GM12873 (cell line): ENCODE results near the gene ZBTB42.

Source experiments
- TF ChIP-seq, protein P1 (sequence below): IDR thresholded peaks from 2 replicates; pipeline ENCODE4 v1.5.1; 2012; ENCODE audit warnings: low read depth, mild to moderate bottlenecking, moderate library complexity, low read length, control low read depth; ENCODE audit not compliant: insufficient read depth; ENCODE audit errors: missing control alignments

The ZBTB42 gene

DNA sequence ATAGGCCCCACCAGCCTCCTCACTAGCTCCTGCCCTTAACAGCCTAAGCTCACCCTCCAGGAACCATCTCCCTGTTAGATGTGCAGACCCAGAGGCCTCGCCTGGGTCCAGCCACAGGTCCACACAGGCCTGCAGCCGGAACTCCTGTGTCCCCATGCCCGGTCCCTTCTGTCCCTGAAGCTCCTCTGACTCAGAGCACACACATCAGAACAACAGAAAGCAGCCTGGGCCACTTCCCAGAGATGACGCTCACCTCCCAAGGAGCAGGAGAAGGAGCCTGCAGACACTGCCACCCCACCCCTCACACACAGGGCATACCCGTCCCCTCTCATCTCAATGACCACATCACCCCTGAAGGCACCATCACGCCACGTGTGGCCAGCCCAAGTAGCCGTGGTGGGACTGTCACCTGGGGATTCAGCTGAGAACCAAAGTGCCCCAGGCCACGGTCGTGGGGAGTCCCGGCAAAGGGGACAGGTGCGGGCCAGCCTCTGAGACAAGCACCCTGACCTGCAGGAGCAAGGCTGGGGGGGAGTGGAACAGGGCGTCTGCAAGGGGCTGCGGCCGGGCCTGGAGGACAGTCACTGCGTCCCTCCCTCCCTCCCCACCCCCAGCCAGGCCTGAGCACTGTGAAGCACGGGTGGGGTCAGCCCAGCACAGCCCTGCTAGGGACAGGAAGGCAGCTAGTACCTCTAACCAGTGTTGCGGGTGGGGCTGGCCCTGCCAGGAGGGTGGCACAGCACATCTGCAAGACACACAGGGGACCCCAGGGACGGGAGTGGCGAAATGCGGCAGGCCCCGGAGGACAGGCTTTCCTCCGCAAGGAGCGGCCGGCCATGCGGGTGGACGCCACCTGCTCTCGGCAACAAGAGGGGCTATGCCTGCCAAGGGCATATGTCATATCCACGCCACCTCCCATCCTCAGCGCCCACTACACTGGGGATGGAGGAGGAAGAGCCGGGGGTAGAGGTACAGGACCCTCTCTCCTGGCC lies 10.9 kb upstream of the ZBTB42 start:
- TF ChIP-seq, protein P1, sequence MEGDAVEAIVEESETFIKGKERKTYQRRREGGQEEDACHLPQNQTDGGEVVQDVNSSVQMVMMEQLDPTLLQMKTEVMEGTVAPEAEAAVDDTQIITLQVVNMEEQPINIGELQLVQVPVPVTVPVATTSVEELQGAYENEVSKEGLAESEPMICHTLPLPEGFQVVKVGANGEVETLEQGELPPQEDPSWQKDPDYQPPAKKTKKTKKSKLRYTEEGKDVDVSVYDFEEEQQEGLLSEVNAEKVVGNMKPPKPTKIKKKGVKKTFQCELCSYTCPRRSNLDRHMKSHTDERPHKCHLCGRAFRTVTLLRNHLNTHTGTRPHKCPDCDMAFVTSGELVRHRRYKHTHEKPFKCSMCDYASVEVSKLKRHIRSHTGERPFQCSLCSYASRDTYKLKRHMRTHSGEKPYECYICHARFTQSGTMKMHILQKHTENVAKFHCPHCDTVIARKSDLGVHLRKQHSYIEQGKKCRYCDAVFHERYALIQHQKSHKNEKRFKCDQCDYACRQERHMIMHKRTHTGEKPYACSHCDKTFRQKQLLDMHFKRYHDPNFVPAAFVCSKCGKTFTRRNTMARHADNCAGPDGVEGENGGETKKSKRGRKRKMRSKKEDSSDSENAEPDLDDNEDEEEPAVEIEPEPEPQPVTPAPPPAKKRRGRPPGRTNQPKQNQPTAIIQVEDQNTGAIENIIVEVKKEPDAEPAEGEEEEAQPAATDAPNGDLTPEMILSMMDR = no peak

DNA sequence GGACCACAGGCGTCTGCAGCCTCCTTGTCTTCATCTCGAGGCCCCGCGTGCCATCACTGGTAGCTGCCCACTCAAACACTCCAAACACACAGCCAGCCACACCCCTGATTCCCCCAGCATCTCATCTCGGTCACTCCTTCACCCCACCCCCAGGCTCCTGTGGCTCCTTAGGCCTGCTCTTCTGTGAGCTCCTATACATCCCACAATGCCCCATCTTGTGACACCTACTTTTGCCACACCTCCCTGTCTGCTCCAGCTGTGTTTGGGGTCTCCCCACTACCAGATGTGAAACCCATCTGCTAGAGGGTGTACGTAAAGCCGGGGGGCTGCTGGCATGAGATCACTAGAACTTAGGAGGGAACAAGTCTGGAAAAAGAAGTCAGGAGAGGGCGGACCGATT lies 9.5 kb upstream of the ZBTB42 start:
- TF ChIP-seq, protein P1 = no peak

DNA sequence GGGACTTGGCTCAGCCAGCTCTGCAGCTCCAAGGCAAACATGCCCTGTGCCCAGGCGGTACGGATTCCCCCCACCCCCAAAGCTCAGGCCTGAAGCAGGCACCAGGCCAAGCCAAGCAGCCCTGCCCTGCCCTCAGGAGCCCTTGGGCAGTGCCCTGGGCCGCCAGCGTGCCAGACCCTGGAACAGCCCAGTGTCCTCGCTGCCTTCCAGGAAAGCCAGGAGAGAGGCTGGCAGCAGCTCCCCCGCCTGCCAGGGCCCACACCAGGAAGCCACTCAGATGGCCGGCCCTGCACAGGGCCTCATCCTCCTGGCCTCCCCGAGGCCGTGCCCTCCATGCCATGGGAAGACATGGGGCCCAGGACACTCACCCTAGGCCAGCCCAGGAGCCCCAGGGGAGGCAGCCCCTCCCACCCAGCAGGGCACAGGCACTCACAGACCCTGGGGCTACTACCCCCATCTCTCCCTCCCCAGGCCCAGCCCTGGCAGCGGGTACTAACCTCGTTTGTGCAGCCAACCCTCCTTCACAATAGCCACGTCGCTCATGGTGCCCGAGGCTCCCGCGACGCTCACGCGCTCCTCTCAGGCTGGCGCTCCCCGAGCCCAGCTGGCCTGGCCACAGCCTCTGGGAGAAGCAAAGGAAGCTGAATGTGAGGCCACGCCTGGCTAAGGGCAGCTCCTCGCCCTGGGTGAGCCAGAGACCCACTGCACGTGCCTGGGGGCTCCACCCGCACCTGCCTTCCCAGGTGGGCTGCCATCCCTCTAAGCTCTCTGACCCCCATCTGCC lies 8.6 kb upstream of the ZBTB42 start:
- TF ChIP-seq, protein P1 = no peak

DNA sequence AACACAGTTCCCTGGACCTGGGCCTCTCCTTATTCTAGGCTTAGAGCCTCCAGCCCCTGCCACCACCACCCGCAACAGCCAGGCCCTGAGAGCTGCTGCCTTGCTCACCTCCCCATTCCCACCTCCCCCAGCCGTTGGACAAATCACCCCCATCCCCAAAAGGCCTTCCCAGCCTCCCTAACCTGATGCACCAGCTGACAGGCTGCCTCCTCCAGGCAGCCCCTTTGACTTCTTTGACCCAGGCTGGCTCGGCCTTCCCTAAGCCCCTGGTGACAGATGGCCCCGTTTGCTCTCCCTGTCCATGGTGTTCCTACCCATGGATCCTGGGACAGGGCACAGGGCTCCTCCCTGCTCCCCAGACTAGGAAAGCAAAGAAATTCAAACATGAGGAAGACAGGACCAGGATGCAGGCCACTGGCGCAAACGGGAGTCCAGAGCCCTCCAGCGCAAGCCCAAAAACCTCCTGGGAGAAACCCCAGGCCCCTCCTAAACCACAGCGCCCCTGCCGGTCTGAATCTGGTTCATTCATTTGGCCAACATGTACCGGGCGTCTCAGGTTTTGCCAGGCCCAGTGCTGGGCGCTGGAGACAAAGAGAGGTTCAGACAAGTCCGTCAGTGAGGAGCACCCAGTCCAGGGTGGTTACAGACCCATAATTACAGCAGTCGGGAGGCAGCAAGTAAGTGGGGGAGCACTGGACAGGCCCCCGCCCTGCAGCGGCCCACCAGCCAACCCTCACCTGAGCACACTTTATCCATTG lies 7.8 kb upstream of the ZBTB42 start:
- TF ChIP-seq, protein P1 = no peak

DNA sequence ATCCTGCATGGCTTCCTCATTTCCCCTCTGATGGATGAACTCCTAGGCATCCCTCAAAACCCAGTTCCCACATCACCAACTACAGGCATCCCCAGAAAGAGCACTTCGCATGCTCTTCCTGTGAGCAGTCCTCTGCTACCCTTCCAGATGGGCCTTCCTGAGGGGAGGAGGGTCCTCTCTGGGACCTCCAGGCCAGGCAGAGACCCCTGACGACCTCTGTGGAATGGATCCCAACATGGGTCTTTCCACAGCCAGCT lies 7.3 kb upstream of the ZBTB42 start:
- TF ChIP-seq, protein P1 = no peak

DNA sequence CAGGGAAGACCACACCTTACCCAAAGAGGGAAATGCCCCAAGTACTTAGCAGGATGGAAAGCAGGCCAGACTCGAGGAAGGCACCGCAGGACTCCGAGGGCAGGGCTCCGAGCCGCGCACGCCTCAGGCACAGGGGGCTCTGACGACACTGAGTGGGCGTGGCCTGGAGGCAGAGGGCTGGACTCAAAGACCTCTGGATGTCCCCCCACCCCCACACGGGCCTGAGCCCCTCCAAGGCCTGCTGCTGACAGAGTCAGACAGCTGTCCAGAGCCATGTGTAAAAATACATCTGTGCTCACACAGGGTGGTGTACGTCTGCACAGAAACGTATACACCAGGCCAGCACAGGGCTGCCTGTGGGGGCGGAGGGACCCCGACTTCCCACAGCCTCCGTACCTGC lies 6.8 kb upstream of the ZBTB42 start:
- TF ChIP-seq, protein P1 = no peak

DNA sequence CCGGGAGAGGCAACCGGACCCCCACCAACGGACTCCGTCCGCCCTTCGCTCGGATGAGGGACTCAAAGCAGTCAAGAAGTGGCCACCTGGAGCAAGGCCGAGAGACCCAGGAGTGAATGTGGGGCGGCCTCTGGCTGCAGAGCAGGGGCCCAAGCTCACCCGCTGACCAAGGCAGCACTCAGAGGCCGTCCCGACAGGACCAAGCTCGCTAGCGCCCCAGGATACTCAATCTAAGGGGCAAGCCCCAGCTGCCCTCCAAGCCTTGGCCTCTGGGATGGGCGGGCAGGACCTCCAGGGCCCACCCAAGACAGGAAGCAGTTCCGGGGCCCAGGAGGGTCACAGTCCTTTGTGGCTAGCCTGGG lies 6.3 kb upstream of the ZBTB42 start:
- TF ChIP-seq, protein P1 = no peak
